Hippocampal formation (tissue), 2 donors: ENCODE results near the gene PRPF8.

Source experiments
- DNase-seq, 2 donors: peaks; one replicate each; lab custom pipeline; 2025; lab: John Stamatoyannopoulos, UW

PRPF8 gene

GRCh38 chr17:1644493-1645206 is 40.0 kb downstream of the PRPF8 start:
- no peak for DNase-seq

GRCh38 chr17:1643999-1644492 is 40.6 kb downstream of the PRPF8 start:
- DNase-seq: no peak

DNA sequence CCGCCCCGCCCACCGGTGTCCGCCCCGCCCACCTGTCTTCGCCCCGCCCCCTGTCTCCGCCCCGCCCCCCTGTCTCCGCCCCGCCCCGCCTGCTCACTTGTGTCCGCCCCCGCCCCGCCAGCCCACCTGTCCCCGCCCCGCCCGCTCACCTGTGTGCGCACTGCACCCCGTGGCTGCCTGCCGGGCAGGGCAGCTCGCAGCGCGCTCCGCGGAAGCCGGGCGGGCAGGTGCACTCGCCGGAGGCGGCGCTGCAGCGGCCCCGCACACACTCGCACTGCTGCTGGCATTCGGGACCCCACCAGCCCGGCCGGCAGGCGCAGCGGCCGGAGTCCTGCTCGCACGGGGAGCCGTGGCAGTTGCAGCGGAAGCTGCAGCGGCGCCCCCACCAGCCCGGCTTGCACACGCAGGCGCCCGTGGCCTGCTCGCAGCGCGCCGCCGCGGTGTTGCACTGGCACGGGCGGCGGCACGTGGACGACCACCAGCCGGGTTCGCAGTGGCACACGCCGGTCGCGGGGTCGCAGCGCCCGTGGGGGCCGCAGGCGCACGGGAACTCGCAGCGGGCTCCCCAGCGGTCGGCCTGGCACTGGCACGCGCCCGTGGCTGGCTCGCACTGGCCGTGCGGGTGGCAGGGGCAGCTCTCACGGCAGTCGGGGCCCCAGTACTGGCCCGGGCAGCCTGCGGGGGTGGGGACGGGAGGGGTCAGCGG is 41.2 kb downstream of the PRPF8 start:
- no peak for DNase-seq

- no peak for DNase-seq
These were observed 43.6 kb downstream of the PRPF8 start for GRCh38 chr17:1641065-1641403.

DNA sequence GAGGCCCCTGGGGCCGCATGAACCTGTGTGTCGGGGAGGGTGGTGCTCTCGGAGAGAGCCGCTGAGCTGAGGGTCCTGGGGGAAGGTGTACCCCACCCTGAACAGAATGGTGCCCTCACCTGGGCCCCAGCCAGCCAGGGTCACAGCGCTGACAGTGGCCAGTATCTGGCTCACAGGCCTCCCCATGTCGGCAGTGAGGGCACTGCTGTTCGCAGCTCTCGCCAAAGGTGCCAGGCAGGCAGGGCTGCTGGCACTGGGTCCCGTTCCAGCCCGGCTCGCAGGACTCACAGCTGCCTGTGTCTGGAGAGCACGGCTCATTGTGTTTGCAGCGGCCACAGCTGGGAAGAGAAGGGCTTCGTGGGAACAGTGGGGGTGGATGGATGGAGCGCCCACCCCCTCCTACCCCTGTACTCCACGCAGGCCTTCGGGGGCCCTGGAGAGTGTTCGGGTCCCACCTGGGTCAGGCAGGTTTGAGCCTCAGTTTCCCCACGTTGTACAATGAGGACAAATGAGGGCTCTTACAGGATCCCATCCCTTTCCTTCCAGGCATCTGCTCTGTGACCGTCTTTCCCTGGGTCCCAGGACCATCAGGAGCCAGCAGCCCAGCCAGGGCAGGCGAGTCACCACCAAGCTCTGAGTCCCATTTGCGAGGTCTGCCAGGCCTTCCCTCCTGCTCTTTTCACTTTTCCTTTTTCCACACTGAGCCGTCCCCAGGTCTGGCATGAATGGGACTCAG is 44.2 kb downstream of the PRPF8 start:
- peak in 1 of 2 donors; percentile 49 for DNase-seq

DNA sequence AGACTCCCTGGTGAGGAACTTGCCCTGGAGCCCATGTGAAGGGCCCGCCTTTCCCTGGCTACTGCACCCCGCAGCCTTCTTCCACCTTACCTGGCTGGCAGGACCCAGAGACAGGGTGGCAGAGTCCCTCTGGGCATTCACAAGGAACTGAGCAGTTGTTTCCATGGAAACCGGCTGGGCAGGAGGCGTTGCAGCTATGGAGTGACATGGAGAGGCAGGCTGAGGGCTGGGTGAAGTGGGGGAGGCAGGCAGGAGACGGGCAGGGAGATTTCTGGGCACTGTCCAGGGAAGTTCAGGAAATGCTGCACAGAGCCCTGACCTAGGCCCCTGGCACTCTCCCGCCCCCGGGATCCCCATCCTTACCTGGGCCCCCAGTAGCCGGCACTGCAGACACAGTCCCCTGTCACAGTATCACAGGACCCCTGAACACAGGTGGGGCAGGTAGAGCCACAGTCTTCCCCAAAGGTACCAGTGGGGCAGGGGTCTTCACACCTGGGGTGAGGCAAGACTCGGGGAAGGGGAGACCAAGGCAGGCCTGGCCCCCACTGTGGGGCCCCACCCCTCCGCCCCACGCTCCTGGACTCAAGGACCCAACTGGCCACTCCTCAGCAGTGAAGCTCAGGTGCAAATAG is 45.0 kb downstream of the PRPF8 start:
- DNase-seq: no peak

DNA sequence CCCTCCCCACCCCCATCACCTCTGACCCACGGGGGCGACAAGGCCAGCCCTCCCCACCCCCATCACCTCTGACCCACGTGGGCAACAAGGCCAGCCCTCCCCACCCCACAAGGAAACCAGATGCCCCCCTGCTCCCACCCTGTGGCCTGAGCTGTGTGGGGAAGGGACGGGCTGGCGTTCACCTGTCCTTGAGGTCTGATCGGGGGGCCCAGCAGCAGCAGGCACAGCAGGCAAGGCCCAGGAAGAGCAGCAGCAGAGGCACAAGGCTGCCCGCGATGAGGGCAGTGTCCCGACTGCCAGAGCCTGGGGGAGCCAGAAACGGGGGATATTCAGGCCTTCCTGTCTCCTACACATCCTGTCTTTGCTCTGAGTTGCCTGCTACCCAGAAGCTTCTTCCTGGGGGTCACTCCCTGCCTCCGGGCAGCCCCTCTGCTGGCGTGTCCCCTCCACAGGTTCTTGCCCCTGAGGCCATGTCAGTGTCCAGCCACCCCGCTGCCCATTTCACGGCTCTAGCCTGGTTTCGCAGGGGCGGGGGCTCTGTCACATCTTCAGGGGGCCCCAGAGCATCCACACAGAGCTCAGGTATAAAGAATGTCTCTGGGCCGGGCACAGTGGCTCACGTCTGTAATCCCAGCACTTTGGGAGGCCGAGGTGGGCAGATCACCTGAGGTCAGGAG is 45.9 kb downstream of the PRPF8 start:
- DNase-seq: no peak

- DNase-seq: no peak
These were observed 46.5 kb downstream of the PRPF8 start for GRCh38 chr17:1638171-1638590.

- no peak for DNase-seq
These were observed 47.9 kb downstream of the PRPF8 start for GRCh38 chr17:1636732-1637285.

GRCh38 chr17:1635675-1636465 is 48.8 kb downstream of the PRPF8 start:
- DNase-seq: no peak

GRCh38 chr17:1634841-1635650 is 49.6 kb downstream of the PRPF8 start:
- DNase-seq: no peak

GRCh38 chr17:1630662-1631061 is 54.0 kb downstream of the PRPF8 start:
- no peak for DNase-seq

GRCh38 chr17:1629504-1630310 is 55.0 kb downstream of the PRPF8 start:
- no peak for DNase-seq

- DNase-seq: peak; percentile 93 to 96
These were observed 55.7 kb downstream of the PRPF8 start for GRCh38 chr17:1628856-1629503.

DNA sequence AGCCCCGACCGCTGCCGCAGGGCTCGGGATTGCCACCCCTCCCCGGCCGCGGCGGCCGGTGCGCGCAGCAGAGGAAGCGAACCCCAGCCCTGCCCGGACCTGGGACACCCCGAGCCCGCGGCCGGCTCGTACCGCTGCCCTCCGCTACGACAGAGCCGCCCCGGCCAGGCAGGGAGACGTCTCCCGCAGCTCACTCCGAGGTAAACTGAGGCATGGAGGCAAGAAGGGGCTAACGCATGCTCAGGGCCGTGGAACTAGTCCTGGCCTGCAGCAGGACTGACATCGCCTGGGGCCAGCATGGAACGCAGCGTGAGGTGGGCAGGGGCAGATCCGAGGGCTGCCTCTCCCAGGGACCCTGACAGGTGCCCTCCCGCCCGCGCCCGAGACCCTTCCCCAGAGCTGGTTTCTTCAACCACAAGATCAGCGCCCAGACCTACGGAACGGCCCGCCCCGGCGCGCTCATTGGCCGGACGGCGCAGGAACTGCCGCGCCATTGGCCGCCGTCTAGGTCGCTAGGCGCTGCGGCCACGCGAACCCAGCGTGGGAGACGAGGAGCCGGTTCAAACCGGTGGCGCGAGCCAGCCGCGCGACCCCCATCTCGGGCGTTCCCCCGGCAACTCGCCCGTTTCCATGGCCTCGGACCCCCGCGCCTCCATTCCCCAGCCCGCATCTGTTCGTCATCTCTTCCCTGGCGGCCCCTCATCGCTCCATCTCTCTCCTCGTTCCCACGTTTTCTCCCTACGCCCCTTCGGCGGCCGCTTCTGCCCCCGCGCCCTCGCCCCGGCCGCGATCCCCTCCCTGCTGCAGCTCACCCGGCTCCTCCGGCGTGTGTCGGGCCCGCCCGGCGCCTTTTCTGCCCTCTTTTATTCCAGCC is 56.4 kb downstream of the PRPF8 start, which contains the start of gene SLC43A2:
Gene SLC43A2, minus strand, starts transcription at position 853 of the 874 bp plus-strand sequence. CDS start 960 bp downstream, outside the sequence.
- peak; percentile 77 to 87 for DNase-seq

DNA sequence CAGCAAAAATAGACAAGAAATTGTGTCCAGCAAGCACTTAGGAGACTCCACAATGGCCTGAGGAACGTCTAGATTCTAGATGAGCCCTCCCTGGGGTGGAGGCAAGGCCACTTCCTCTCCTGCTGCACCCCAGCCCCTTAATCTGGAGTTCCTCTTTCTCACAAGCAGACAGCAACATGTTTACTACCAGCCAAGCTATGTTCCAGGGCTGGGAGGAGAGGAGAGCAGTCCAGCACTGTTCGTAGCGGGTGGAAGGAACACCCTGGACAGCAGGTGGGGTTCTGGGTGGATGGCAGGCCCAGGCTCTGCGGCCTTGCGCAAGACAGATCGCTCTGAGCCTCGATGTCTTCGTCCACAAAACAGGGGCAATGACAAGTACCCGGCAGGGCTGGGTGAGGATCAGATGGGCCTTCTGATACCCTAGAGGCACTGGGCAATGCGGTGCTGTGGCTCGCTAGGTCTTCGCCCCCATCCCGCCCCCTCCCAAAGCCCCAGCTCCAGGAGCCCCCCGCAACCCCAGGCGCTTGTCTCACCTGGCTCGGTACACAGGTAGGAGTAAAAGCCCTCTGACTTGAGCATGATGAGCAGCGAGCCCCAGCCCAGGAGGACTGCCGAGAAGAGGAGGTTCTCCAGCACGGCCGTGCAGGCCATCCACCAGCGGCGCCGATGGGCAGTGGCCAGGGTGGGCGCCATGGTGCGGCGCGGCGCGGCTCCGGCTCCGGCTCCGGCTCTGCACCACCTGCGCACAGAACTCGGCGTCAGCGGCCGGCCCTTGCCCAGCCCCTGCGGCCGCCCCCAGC is 57.3 kb downstream of the PRPF8 start:
- DNase-seq: peak; percentile 33 to 47
